Measurements from ENCODE around the gene SLC25A2.

Gene SLC25A2

GRCh38 chr5:141313711-141314110 is 9.9 kb upstream of the SLC25A2 start:
- DNase-seq = no peak

- no peak for DNase-seq
Measured at GRCh38 chr5:141306630-141307029, 2.8 kb upstream of the SLC25A2 start.

- no peak for DNase-seq
Measured at GRCh38 chr5:141298376-141298775, 5.5 kb downstream of the SLC25A2 start.

- DNase-seq = no peak
Measured at GRCh38 chr5:141272906-141273305, 30.9 kb downstream of the SLC25A2 start.

- no peak for DNase-seq
Measured at GRCh38 chr5:141269195-141269594, 34.7 kb downstream of the SLC25A2 start.

GRCh38 chr5:141261238-141261546 is 42.7 kb downstream of the SLC25A2 start:
- DNase-seq = no peak

- DNase-seq = no peak
Measured at GRCh38 chr5:141260458-141261237, 43.2 kb downstream of the SLC25A2 start.

- DNase-seq = no peak
Measured at GRCh38 chr5:141258948-141259347, 44.9 kb downstream of the SLC25A2 start.

GRCh38 chr5:141258464-141258863 is 45.4 kb downstream of the SLC25A2 start:
- DNase-seq = no peak

Measured in T1000 (cell line).